Chondrocyte (in vitro differentiated cells): ENCODE measurements around the gene TIMP4. TPM values are rescaled to one million over a fixed set of nuclear protein-coding genes. Genes with fewer than 3 reads are reported as not detected.
A peak's percentile ranks its signal among the peaks of the same experiment; 100 is the strongest.

Experiments
- DNase-seq: peaks from one replicate; pipeline ENCODE4 v3.0.0; 2021; ENCODE audit warnings: mixed read lengths, low spot score
- H3K27ac Mint-ChIP-seq: one replicate; pipeline ENCODE4 v1.8.0; 2021; ENCODE audit warnings: mild to moderate bottlenecking, moderate library complexity, mixed read lengths; ENCODE audit not compliant: unreplicated experiment
- H3K27me3 Mint-ChIP-seq: 2 replicates; pipeline ENCODE4 v1.8.0; 2021; ENCODE audit warnings: low read depth, mixed read lengths
- H3K36me3 Mint-ChIP-seq: 2 replicates; pipeline ENCODE4 v1.8.0; 2021; ENCODE audit warnings: low read depth, mixed read lengths
- H3K4me1 Mint-ChIP-seq: 2 replicates; pipeline ENCODE4 v1.8.0; 2021; ENCODE audit warnings: low read depth, mild to moderate bottlenecking, mixed read lengths
- H3K4me3 Mint-ChIP-seq: one replicate; pipeline ENCODE4 v1.8.0; 2021; ENCODE audit warnings: mild to moderate bottlenecking, moderate library complexity, mixed read lengths; ENCODE audit not compliant: unreplicated experiment
- H3K9me3 Mint-ChIP-seq: 2 replicates; pipeline ENCODE4 v1.8.0; 2021; ENCODE audit warnings: low read depth, mixed read lengths
- total RNA-seq: library from RNA; stranded (reverse); gene quantifications from 3 replicates; pipeline ENCODE4 v1.2.1, GENCODE V29; 2021
- TF ChIP-seq, protein P1 (sequence below): fragments of 200-600 bp; sonication (generic); IDR thresholded peaks from 2 replicates; pipeline ENCODE4 v1.5.0; 2021; ENCODE audit warnings: antibody characterized with exemption, mild to moderate bottlenecking, moderate library complexity

TIMP4 gene
- total RNA-seq, 1 donor from 2014 or later: 31.3 TPM

DNA sequence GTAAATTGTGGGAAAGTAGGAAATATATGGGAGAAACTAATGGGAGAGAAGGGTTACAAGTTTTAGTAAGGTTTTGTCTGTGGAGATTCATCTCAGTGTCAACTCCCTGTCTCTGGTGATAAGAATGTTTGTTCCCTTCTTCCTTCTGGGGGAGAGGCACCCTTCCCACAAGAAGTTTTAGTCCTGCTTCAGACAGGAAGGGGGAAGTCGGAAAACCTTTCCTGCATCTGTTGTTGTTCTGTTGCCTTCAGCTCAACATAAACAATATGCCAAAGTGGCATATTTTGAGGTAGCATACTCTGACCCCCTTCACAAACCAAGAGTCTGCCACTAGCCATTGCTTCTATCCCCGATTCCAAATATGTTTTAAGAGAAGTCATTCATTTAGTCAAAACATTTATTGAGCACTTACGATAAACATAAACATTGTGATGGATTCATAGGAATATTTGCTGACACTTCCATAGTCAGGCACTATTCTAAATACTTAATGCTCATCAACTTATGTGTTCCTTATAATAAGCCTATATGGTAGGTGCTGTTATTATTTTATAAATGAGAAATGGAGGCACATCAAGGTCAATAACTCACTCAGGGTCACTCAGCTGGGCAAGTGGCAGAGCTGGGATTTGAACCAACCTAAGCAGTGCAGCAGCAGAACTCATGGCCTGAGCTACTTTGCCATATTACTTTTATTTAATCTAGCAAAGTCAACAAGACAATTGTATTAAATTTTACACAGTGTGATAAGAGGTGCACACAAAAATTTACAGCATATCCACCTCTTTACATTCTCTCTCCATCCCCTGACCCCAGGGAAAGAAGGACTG lies 34.2 kb upstream of the TIMP4 start:
- TF ChIP-seq, protein P1, sequence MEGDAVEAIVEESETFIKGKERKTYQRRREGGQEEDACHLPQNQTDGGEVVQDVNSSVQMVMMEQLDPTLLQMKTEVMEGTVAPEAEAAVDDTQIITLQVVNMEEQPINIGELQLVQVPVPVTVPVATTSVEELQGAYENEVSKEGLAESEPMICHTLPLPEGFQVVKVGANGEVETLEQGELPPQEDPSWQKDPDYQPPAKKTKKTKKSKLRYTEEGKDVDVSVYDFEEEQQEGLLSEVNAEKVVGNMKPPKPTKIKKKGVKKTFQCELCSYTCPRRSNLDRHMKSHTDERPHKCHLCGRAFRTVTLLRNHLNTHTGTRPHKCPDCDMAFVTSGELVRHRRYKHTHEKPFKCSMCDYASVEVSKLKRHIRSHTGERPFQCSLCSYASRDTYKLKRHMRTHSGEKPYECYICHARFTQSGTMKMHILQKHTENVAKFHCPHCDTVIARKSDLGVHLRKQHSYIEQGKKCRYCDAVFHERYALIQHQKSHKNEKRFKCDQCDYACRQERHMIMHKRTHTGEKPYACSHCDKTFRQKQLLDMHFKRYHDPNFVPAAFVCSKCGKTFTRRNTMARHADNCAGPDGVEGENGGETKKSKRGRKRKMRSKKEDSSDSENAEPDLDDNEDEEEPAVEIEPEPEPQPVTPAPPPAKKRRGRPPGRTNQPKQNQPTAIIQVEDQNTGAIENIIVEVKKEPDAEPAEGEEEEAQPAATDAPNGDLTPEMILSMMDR: no peak
- H3K27me3 Mint-ChIP-seq: no peaks in the 10 kb centered on the region
- H3K36me3 Mint-ChIP-seq: no peaks in the 10 kb centered on the region
- peak overlapping the region; percentile 95 for H3K27ac Mint-ChIP-seq
- peaks cover 58% of the 10 kb centered on the region for H3K4me1 Mint-ChIP-seq
- no peaks in the 10 kb centered on the region for H3K9me3 Mint-ChIP-seq
- no peak overlapping the region for H3K4me3 Mint-ChIP-seq
- no peak for DNase-seq

DNA sequence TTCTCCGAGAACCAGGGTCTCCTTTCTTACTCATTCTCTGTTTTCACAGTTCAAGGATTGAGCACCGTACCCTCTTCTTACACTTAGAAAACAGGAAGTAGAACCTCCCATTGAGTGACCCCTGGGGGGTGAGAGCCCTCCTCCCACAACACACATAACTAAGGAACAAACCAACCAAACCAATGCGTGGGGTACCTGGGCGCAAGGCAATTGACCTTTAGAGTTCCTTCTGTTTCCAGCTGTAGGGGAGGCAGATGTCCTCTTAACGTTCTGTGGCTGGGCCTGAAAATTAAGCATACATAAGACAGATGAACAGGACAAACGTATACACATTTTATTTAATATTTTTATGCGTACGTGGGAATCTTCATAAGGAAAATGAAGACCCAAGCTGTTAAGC lies 33.5 kb upstream of the TIMP4 start:
- TF ChIP-seq, protein P1: no peak
- H3K27ac Mint-ChIP-seq: no peak overlapping the region

DNA sequence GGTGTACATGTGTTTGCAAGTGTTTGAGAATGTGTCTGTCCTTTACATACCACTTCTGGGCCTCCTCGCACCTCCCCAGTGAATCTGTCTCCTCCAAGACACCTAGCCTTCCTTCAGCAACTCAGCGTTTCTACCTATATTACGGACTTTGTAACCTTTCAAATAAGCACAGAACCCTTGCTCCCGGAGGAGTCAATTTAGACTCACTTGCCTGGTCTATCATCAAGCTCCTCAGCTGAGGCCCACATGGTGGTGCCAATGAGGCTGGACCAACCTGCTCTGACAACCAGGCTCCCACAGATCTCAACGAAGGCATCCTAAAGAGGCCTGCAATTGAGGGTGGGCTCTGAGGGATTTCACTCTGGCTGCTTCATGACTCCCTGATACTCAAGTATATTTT lies 32.8 kb upstream of the TIMP4 start:
- Mint-ChIP-seq H3K4me3 (no peak overlapping the region), H3K36me3 (no peaks in the 10 kb centered on the region), H3K27ac (no peak overlapping the region), H3K4me1 (peaks cover 70% of the 10 kb centered on the region), H3K27me3 (no peaks in the 10 kb centered on the region), H3K9me3 (no peaks in the 10 kb centered on the region)
- TF ChIP-seq, protein P1: no peak
- no peak for DNase-seq

More for the DNA sequence above, 33.5 kb upstream of the TIMP4 start:
- no peak for DNase-seq
- no peaks in the 10 kb centered on the region for H3K27me3 Mint-ChIP-seq
- no peaks in the 10 kb centered on the region for H3K9me3 Mint-ChIP-seq
- H3K4me1 Mint-ChIP-seq: peaks cover 65% of the 10 kb centered on the region
- H3K36me3 Mint-ChIP-seq: no peaks in the 10 kb centered on the region
- no peak overlapping the region for H3K4me3 Mint-ChIP-seq

DNA sequence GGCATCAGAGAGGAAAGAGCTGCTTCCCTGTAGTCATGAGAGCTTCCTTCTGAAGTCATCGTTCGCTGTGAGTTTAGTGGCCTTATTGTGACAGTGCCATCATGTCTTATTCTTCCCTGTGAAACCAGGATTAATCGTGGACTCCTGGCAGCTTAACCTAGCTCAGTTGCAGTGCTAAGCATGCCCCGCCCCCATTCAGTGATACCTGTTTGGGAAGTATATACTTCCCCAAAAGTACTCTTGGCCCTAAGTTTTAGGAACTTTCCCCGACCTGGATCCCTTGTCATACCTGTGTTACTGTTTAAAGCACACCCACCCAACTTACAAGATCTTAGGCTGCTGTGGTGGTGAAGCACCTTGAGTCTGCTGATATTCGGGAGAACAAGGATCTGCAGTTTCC lies 32.1 kb upstream of the TIMP4 start:
- Mint-ChIP-seq H3K36me3 (no peaks in the 10 kb centered on the region), H3K4me1 (peaks cover 70% of the 10 kb centered on the region), H3K4me3 (no peak overlapping the region), H3K27ac (no peak overlapping the region), H3K9me3 (no peaks in the 10 kb centered on the region), H3K27me3 (no peaks in the 10 kb centered on the region)
- TF ChIP-seq, protein P1: no peak
- no peak for DNase-seq

DNA sequence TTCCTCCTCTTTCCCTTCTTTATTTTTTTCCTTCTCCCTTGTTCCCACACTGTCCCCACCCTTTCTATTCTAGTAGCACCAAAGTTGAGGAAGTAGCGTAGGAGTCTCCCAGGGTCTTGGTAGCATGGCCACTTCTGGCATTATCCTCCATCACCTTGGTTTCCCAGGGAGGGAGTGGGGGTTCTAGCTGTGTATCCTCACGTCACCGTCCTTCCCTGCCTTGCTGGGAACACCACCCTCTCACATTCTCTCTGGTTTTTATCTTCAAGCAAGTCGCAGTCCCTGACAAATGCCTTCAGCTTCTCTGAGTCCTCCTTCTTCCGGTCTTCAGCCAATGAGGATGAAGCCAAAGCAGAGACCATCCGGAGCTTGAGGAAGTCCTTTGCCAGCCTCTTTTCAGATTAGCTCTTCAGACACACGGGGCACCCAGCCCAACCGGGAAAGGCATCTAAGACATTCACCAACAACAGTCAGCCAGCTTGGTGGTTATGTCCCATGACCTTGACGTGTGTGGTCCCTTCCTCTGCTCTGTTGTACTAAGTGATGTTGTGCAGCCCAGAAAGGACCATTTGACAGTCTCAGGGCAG lies 31.6 kb upstream of the TIMP4 start:
- Mint-ChIP-seq H3K9me3 (no peaks in the 10 kb centered on the region), H3K27ac (no peak overlapping the region), H3K27me3 (no peaks in the 10 kb centered on the region), H3K36me3 (no peaks in the 10 kb centered on the region), H3K4me1 (peaks cover 67% of the 10 kb centered on the region), H3K4me3 (no peak overlapping the region)
- TF ChIP-seq, protein P1: no peak
- no peak for DNase-seq
